WTC11 (cell line): ENCODE measurements around the gene GDPD3. TPM values are rescaled to one million over a fixed set of nuclear protein-coding genes. Genes with fewer than 3 reads are reported as not detected.

Experiments
- ATAC-seq: fragments of 200-7000 bp; cut with Tn5 transposase; 2 replicates; pipeline ENCODE4 v1.10.0; 2021; ENCODE audit warnings: mild to moderate bottlenecking, moderate library complexity
- CTCF ChIA-PET: fragments of 300-600 bp; sonication (Branson Sonifier 250); formaldehyde crosslinking; loops from one replicate; lab custom pipeline; 2021; ENCODE audit warnings: antibody characterized with exemption; lab: Charles Lee
- POLR2A ChIA-PET: fragments of 350-600 bp; sonication (Branson Sonifier 250); formaldehyde crosslinking; loops from one replicate; lab custom pipeline; 2021; ENCODE audit warnings: antibody characterized with exemption; lab: Charles Lee
- DNase-seq: peaks from one replicate; pipeline ENCODE4 v3.0.0; 2021; ENCODE audit warnings: low spot score
- H3K27ac Mint-ChIP-seq: 2 replicates; pipeline ENCODE4 v1.8.0; 2021; ENCODE audit warnings: mixed read lengths
- H3K27me3 Mint-ChIP-seq: 2 replicates; pipeline ENCODE4 v1.8.0; 2021; ENCODE audit warnings: low read depth, mild to moderate bottlenecking, moderate library complexity, mixed read lengths
- H3K36me3 Mint-ChIP-seq: 2 replicates; pipeline ENCODE4 v1.8.0; 2021; ENCODE audit warnings: mixed read lengths
- H3K4me1 Mint-ChIP-seq: 2 replicates; pipeline ENCODE4 v1.8.0; 2022; ENCODE audit warnings: mixed read lengths
- H3K4me3 Mint-ChIP-seq: 2 replicates; pipeline ENCODE4 v1.8.0; 2021; ENCODE audit warnings: mild to moderate bottlenecking, moderate library complexity, mixed read lengths
- H3K9me3 Mint-ChIP-seq: 2 replicates; pipeline ENCODE4 v1.8.0; 2021; ENCODE audit warnings: mixed read lengths
- FOXK1 ChIP-seq: sonication (generic); formaldehyde crosslinking; IDR thresholded peaks from 2 replicates; pipeline ENCODE4 v1.8.0; 2022; ENCODE audit warnings: mild to moderate bottlenecking, moderate library complexity, missing genetic modification reagents
- IRF2 ChIP-seq: sonication (generic); formaldehyde crosslinking; IDR thresholded peaks from 2 replicates; pipeline ENCODE4 v1.8.0; 2022; ENCODE audit warnings: low read depth, missing genetic modification reagents, borderline replicate concordance
- JAZF1 ChIP-seq: fragments of 250-450 bp; sonication (Bioruptor Pico); IDR thresholded peaks from 2 replicates; pipeline ENCODE4 v1.9.0; 2021; ENCODE audit warnings: moderate library complexity, mild to moderate bottlenecking, inconsistent platforms
- NFATC4 ChIP-seq: fragments of 250-450 bp; sonication (Bioruptor Pico); IDR thresholded peaks from 2 replicates; pipeline ENCODE4 v1.9.0; 2021; ENCODE audit warnings: mild to moderate bottlenecking
- NFYB ChIP-seq: sonication (generic); formaldehyde crosslinking; conservative IDR thresholded peaks from 2 replicates; pipeline ENCODE4 v1.8.0; 2022; ENCODE audit warnings: low read depth, missing genetic modification reagents
- NR1H2 ChIP-seq: sonication (generic); formaldehyde crosslinking; IDR thresholded peaks from 2 replicates; pipeline ENCODE4 v1.9.0; 2021; ENCODE audit warnings: mild to moderate bottlenecking, moderate library complexity, missing genetic modification reagents
- OVOL2 ChIP-seq: fragments of 250-450 bp; sonication (Bioruptor Pico); IDR thresholded peaks from 2 replicates; pipeline ENCODE4 v1.9.0; 2021; ENCODE audit warnings: mild to moderate bottlenecking, borderline replicate concordance
- PREB ChIP-seq: sonication (generic); formaldehyde crosslinking; IDR thresholded peaks from 2 replicates; pipeline ENCODE4 v1.8.1; 2022; ENCODE audit warnings: mild to moderate bottlenecking, missing genetic modification reagents, moderate library complexity, borderline replicate concordance
- SMAD4 ChIP-seq: sonication (generic); formaldehyde crosslinking; IDR thresholded peaks from 2 replicates; pipeline ENCODE4 v1.8.0; 2022; ENCODE audit warnings: mild to moderate bottlenecking, missing genetic modification reagents
- TEAD4 ChIP-seq: sonication (generic); formaldehyde crosslinking; IDR thresholded peaks from 2 replicates; pipeline ENCODE4 v1.8.0; 2022; ENCODE audit warnings: mild to moderate bottlenecking, missing genetic modification reagents
- ZBTB43 ChIP-seq: sonication (generic); formaldehyde crosslinking; IDR thresholded peaks from 2 replicates; pipeline ENCODE4 v1.8.1; 2023; ENCODE audit warnings: mild to moderate bottlenecking, missing genetic modification reagents
- ZNF138 ChIP-seq: sonication (generic); formaldehyde crosslinking; conservative IDR thresholded peaks from 2 replicates; pipeline ENCODE4 v1.8.1; 2022; ENCODE audit warnings: mild to moderate bottlenecking, moderate library complexity, missing genetic modification reagents
- ZNF396 ChIP-seq: fragments of 250-450 bp; sonication (Bioruptor Pico); IDR thresholded peaks from 2 replicates; pipeline ENCODE4 v1.8.0; 2021; ENCODE audit warnings: mild to moderate bottlenecking, moderate library complexity, borderline replicate concordance
- ZNF416 ChIP-seq: fragments of 250-450 bp; sonication (Bioruptor Pico); IDR thresholded peaks from 2 replicates; pipeline ENCODE4 v1.9.0; 2021; ENCODE audit warnings: mild to moderate bottlenecking, inconsistent platforms
- total RNA-seq: library from RNA; stranded (reverse); gene quantifications from 3 replicates; pipeline ENCODE4 v1.2.3, GENCODE V29; 2021
- TF ChIP-seq, protein P1 (sequence below): fragments of 250-450 bp; sonication (Bioruptor Pico); IDR thresholded peaks from 2 replicates; pipeline ENCODE4 v1.9.0; 2021; ENCODE audit warnings: mild to moderate bottlenecking
- TF ChIP-seq, protein P2 (sequence below): fragments of 250-450 bp; sonication (Bioruptor Pico); IDR thresholded peaks from 2 replicates; pipeline ENCODE4 v1.9.0; 2021; ENCODE audit warnings: moderate library complexity, mild to moderate bottlenecking, inconsistent platforms, borderline replicate concordance
- TF ChIP-seq, protein P3 (sequence below): sonication (generic); formaldehyde crosslinking; conservative IDR thresholded peaks from 2 replicates; pipeline ENCODE4 v1.8.1; 2022; ENCODE audit warnings: mild to moderate bottlenecking, missing genetic modification reagents

GDPD3 gene
- total RNA-seq, 1 experiment from 2014 or later: 2.5 TPM

DNA sequence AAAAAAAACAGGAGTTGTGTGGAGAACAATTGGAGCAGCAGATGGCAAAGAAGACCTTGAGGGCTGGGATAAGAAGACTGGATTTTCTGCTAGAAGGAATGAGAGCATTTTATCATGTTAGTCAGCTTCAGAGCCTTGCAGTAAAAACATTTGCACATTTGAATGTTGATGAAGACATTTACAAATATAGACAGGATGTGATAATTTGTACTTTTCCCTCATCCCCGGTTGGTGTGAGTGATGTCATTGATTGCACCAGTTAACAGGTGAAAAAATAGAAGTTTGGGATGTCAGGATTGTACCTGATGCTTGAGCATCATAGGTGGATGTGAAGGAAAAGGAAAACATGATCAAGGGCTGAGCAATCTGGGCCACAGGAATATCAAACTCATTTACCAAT is 32.3 kb upstream of the GDPD3 start:
- POLR2A ChIA-PET: no interaction called here
- peaks cover 25% of the 10 kb centered on the region for H3K27me3 Mint-ChIP-seq
- CTCF ChIA-PET: interaction anchor here (0.7 kb wide), 1 partner anchor 1201 kb away, joined by 3 read pairs; no protein-coding TSS in a partner anchor
- H3K36me3 Mint-ChIP-seq: no peaks in the 10 kb centered on the region; the same call in 1 of the 2 replicates
- ATAC-seq: no peak
- TF ChIP-seq PREB (CRISPR knock-in tag): no peak
- no peak for TF ChIP-seq OVOL2 (CRISPR knock-in tag)
- TF ChIP-seq ZNF396 (CRISPR knock-in tag): no peak
- no peak for TF ChIP-seq ZBTB43 (CRISPR knock-in tag)
- TF ChIP-seq ZNF138: no peak
- no peak for TF ChIP-seq SMAD4 (CRISPR knock-in tag)
- TF ChIP-seq TEAD4 (CRISPR knock-in tag): no peak
- no peak for TF ChIP-seq NFATC4 (CRISPR knock-in tag)
- TF ChIP-seq, all 79 proteins: peak for 0
- H3K9me3 Mint-ChIP-seq: peaks cover 18% of the 10 kb centered on the region
- H3K27ac Mint-ChIP-seq: no peak overlapping the region
- no peak overlapping the region for H3K4me3 Mint-ChIP-seq
- no peaks in the 10 kb centered on the region for H3K4me1 Mint-ChIP-seq
- no peak for DNase-seq

DNA sequence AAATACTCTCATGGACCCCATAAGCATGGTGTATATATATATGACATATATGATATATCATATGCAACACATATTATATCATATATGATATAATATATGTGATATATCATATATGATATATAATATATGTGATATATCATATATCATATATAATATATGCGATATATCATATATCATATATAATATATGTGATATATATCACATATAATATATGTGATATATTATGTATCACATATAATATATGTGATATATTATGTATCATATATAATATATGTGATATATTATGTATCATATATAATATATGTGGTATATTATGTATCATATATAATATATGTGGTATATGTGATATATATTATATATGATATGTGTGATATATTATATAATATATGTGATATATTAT is 31.6 kb upstream of the GDPD3 start:
- Mint-ChIP-seq H3K27ac (no peak overlapping the region), H3K36me3 (no peaks in the 10 kb centered on the region; the same call in 1 of the 2 replicates), H3K4me1 (no peaks in the 10 kb centered on the region), H3K9me3 (peaks cover 18% of the 10 kb centered on the region), H3K4me3 (no peak overlapping the region), H3K27me3 (peaks cover 18% of the 10 kb centered on the region)
- DNase-seq: no peak
- POLR2A ChIA-PET: no interaction called here
- CTCF ChIA-PET: no interaction called here
- TF ChIP-seq, protein P1, sequence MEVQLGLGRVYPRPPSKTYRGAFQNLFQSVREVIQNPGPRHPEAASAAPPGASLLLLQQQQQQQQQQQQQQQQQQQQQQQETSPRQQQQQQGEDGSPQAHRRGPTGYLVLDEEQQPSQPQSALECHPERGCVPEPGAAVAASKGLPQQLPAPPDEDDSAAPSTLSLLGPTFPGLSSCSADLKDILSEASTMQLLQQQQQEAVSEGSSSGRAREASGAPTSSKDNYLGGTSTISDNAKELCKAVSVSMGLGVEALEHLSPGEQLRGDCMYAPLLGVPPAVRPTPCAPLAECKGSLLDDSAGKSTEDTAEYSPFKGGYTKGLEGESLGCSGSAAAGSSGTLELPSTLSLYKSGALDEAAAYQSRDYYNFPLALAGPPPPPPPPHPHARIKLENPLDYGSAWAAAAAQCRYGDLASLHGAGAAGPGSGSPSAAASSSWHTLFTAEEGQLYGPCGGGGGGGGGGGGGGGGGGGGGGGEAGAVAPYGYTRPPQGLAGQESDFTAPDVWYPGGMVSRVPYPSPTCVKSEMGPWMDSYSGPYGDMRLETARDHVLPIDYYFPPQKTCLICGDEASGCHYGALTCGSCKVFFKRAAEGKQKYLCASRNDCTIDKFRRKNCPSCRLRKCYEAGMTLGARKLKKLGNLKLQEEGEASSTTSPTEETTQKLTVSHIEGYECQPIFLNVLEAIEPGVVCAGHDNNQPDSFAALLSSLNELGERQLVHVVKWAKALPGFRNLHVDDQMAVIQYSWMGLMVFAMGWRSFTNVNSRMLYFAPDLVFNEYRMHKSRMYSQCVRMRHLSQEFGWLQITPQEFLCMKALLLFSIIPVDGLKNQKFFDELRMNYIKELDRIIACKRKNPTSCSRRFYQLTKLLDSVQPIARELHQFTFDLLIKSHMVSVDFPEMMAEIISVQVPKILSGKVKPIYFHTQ (CRISPR knock-in tag): no peak
- TF ChIP-seq NR1H2 (CRISPR knock-in tag) (no peak), IRF2 (no peak), NFYB (no peak), FOXK1 (CRISPR knock-in tag) (no peak)
- ATAC-seq: no peak

DNA sequence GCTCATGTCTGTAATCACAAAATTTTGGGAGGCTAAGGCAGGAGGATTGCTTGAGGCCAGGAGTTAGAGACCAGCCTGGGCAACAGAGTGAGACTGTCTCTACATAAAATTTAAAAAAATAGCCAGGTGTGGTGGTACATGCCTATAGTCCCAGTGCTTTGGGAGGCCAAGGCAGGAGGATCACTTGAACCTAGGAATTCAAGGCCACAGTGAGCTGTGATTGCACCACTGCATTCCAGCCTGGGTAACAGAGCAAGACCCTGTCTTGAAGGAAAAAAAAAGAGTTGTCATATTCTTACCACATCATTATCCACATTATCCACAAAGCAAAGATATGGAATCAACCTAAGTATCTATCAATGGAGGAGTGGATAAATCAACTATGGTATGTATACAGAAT is 30.7 kb upstream of the GDPD3 start:
- H3K4me1 Mint-ChIP-seq: no peaks in the 10 kb centered on the region
- no peak for ATAC-seq

More for the DNA sequence above, 30.7 kb upstream of the GDPD3 start:
- Mint-ChIP-seq H3K27me3 (peaks cover 12% of the 10 kb centered on the region), H3K4me3 (no peak overlapping the region), H3K36me3 (no peaks in the 10 kb centered on the region; the same call in 1 of the 2 replicates)
- POLR2A ChIA-PET: no interaction called here
- TF ChIP-seq, protein P2, sequence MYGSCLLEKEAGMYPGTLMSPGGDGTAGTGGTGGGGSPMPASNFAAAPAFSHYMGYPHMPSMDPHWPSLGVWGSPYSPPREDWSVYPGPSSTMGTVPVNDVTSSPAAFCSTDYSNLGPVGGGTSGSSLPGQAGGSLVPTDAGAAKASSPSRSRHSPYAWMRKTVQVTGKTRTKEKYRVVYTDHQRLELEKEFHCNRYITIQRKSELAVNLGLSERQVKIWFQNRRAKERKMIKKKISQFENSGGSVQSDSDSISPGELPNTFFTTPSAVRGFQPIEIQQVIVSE (CRISPR knock-in tag): no peak
- TF ChIP-seq JAZF1 (CRISPR knock-in tag) (no peak), ZNF416 (CRISPR knock-in tag) (no peak)
- TF ChIP-seq, protein P3, sequence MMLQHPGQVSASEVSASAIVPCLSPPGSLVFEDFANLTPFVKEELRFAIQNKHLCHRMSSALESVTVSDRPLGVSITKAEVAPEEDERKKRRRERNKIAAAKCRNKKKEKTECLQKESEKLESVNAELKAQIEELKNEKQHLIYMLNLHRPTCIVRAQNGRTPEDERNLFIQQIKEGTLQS (CRISPR knock-in tag): no peak
- TF ChIP-seq, all 79 proteins: peak for 0
- DNase-seq: no peak
- CTCF ChIA-PET: no interaction called here
- Mint-ChIP-seq H3K27ac (no peak overlapping the region), H3K9me3 (peaks cover 10% of the 10 kb centered on the region)
